Astrocyte (in vitro differentiated cells and primary cell): ENCODE data around the gene RNU7-1.

Experiments used
- CTCF ChIP-seq: IDR thresholded peaks from 2 replicates; pipeline ENCODE4 v1.5.1; 2011; ENCODE audit warnings: low read depth, mild to moderate bottlenecking, inconsistent platforms, low read length, moderate library complexity; ENCODE audit not compliant: insufficient read depth
- EZH2 ChIP-seq: IDR thresholded peaks from 2 replicates; pipeline ENCODE4 v1.6.1; 2012; ENCODE audit warnings: mild to moderate bottlenecking, low read length, inconsistent platforms; ENCODE audit not compliant: insufficient read depth

- no peak for TF ChIP-seq CTCF
- no peak for TF ChIP-seq EZH2
Observed at GRCh38 chr12:6934110-6934509, 9.5 kb upstream of the RNU7-1 start.
